ENCODE measurements around the gene CCDC178. TPM values are rescaled to one million over a fixed set of nuclear protein-coding genes. Genes with fewer than 3 reads are reported as not detected.

Gene CCDC178
- polyA plus RNA-seq, 5 donors, result 1.1 to 2.9 (median 2.0) TPM

DNA sequence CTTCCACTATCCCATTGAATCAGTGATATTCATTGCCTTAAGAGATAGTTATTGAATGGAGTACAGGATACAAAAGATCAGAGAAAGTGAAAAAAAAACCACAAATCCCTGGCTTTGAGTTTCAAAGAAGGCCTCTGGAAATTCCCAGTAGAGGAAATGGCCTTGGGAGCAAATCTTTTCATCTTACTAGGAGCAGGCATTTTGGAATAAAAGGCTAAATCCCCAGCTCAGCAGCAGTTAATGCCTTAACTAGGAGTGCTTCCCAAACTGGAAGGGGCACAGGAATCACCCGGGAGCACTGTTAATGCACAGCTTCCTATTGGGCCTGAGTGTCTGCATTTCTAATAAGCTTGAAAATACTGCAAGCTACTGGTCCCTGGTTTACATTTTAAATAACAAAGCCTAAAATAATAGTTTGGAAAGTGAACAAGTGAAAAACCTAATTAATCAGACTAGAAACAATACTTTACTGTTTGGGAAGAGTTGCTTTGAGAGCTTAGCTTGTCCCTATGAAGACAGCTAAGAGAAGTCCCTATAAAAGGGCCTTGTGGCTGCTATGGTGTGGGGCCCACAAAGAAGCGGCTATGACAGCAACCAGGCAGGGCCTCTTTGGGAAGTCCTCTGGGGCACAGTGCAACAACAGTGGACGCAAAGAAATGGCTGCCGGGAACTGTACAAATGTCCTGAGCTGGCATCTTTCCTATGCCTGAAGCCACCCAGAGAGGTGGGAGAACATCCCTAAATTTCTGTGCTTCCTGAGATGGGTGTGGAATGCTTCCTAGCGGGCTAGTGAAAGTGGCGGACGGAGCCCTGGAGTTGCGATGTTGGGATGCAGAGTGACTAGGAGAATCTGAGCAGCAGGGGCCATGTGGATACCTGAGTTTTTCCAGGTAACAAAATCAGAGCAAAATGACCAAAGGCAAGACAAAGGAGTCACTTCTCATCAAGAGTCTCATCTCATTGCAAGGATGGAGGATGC is 550.6 kb downstream of the CCDC178 start:
- DNase-seq, result no peak

DNA sequence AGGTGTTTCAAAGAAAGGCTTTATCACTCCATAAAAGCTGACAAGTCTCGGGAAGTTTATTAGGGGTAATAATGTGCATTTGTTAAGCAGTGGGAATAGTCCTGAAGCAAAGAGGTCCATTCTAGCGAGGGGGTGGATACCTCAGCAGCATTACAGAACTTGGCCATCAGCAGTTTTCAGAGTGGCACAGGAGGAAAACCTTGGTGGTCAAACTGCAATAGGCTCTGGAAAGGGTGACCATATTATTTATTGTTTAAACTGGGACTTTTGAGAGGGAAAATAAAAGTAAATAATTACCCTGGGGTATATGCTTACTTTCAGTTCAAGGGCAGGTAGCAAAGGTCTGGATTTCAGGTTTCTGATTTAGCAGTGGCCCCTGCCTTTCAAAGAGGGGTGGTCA is 552.2 kb downstream of the CCDC178 start:
- DNase-seq, result no peak

Other genes with a start within 250 kb of the CCDC178 start
- 10 to 100 TPM in 3 of 5 donors, 1 to 10 TPM in 2; 5.6 to 11.7 (median 10.1) TPM for gene ASXL3, start 137.5 kb upstream of the CCDC178 start, polyA plus RNA-seq (ENCODE audit: insufficient read depth in 1 of 5, insufficient read length in 5 of 5, low replicate concordance in 1 of 5)